Fibroblast of lung (primary cell): ENCODE results near the gene ANKRD27.

ENCODE experiments used
- EZH2 ChIP-seq: IDR thresholded peaks from 2 replicates; pipeline ENCODE4 v1.5.1; 2012; ENCODE audit warnings: low read length, control low read depth, mild to moderate bottlenecking; ENCODE audit errors: missing control alignments
- TF ChIP-seq, protein P1 (sequence below), 2 donors: IDR thresholded peaks in 1 of 2; conservative IDR thresholded peaks in 1 of 2; 1 replicate in 1 of 2; 2 replicates in 1 of 2; pipeline ENCODE4 v1.5.1; 2011 to 2012; ENCODE audit warnings: low read length in 2 of 2, control low read depth in 1 of 2, inconsistent platforms in 1 of 2, low read depth in 1 of 2, mild to moderate bottlenecking in 1 of 2

DNA sequence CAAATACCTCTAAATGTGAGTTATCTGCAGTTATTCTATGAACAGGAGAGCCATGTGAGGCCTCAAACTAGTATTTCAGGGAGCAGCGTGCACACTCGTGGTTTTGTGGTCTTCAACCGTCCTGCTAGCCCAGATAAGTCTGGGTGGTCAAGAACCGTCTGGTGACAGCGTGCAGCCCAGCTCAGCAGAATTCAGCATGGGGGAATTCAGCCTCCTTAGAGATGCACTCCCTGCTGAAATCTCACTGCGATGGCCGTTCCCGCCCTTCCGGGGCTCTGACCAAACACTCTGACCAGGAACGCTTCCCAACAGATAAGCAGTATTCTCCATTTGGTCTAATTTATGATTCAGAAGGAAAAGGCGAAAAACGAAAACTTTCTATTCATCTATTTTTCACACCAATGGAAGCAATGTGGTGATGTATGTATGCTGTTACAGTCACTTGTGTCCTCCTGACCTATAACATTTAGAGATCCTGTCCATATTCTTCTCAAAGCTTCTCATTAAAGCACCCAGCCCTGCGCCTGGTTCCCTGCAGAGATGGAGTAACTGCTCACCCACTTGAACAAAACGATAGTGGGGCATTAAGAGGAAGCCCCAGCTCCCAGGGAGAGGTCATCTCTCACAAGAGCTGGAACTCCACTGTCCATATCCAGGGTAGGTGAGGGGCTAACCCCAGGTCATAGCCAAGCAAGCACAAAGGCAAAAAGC is 2.9 kb downstream of the ANKRD27 start:
- TF ChIP-seq, protein P1, sequence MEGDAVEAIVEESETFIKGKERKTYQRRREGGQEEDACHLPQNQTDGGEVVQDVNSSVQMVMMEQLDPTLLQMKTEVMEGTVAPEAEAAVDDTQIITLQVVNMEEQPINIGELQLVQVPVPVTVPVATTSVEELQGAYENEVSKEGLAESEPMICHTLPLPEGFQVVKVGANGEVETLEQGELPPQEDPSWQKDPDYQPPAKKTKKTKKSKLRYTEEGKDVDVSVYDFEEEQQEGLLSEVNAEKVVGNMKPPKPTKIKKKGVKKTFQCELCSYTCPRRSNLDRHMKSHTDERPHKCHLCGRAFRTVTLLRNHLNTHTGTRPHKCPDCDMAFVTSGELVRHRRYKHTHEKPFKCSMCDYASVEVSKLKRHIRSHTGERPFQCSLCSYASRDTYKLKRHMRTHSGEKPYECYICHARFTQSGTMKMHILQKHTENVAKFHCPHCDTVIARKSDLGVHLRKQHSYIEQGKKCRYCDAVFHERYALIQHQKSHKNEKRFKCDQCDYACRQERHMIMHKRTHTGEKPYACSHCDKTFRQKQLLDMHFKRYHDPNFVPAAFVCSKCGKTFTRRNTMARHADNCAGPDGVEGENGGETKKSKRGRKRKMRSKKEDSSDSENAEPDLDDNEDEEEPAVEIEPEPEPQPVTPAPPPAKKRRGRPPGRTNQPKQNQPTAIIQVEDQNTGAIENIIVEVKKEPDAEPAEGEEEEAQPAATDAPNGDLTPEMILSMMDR (conservative IDR thresholded peaks at IDR 0.05 in 1 of 2, IDR thresholded peaks at IDR 0.05 in 1 of 2; ENCODE audit: low read depth in 1 of 2, low read length in 2 of 2) = no peak
- TF ChIP-seq EZH2 = no peak
